Measurements from ENCODE around the gene TSPAN16. TPM values are rescaled to one million over a fixed set of nuclear protein-coding genes. Genes with fewer than 3 reads are reported as not detected.

TSPAN16 gene, protein sequence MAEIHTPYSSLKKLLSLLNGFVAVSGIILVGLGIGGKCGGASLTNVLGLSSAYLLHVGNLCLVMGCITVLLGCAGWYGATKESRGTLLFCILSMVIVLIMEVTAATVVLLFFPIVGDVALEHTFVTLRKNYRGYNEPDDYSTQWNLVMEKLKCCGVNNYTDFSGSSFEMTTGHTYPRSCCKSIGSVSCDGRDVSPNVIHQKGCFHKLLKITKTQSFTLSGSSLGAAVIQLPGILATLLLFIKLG
- total RNA-seq (2016; rRNA removed; fragmentation: Illumina TruSeq; extraction: Trizol), result not detected in 2 replicates
- total RNA-seq (2016; cell fraction: cytosol; rRNA removed; fragmentation: Illumina TruSeq; extraction: Trizol; ENCODE audit: low read depth), result not detected in 2 replicates
- total RNA-seq (2016; cell fraction: insoluble cytoplasmic fraction; rRNA removed; fragmentation: Illumina TruSeq; extraction: Trizol), result not detected in 2 replicates
- not detected in 2 replicates for total RNA-seq (2016; cell fraction: membrane; rRNA removed; fragmentation: Illumina TruSeq; extraction: Trizol)
- total RNA-seq (2016; cell fraction: nucleus; rRNA removed; fragmentation: Illumina TruSeq; extraction: Trizol), result not detected in 2 replicates
- not detected in 2 replicates for polyA plus RNA-seq (2011; rRNA removed)
- not detected in 2 replicates for polyA plus RNA-seq (2011; cell fraction: cytosol; rRNA removed)
- not detected in 2 replicates for polyA plus RNA-seq (2011; cell fraction: nucleus; rRNA removed)
- polyA plus RNA-seq (2012), result not detected in 2 replicates
- not detected in 2 replicates for polyA plus RNA-seq (2016; cell fraction: cytosol; fragmentation: Illumina TruSeq; extraction: Trizol; ENCODE audit: low read depth)
- not detected in 2 replicates for polyA plus RNA-seq (2016; cell fraction: insoluble cytoplasmic fraction; fragmentation: Illumina TruSeq; extraction: Trizol; ENCODE audit: low read depth)
- not detected in 2 replicates for polyA plus RNA-seq (2016; cell fraction: membrane; fragmentation: Illumina TruSeq; extraction: Trizol; ENCODE audit: low read depth)
- polyA plus RNA-seq (2016; cell fraction: nucleus; fragmentation: Illumina TruSeq; extraction: Trizol; ENCODE audit: insufficient read depth, low read depth), result not detected in 2 replicates
- not detected in 2 replicates for polyA minus RNA-seq (2011; rRNA and poly(A)+ RNA removed; ENCODE audit: low replicate concordance)
- not detected in 2 replicates for polyA minus RNA-seq (2011; cell fraction: cytosol; rRNA and poly(A)+ RNA removed)
- not detected in 2 replicates for polyA minus RNA-seq (2011; cell fraction: nucleus; rRNA and poly(A)+ RNA removed)
- Bru-seq, nascent RNA, result not detected
- percentile 4 among the genes with signal in this experiment for BruChase-seq, experiment 1, labeled RNA remaining after a 6-hour chase
- BruChase-seq, experiment 2, labeled RNA remaining after a 2-hour chase, result not detected
- long read RNA-seq, experiment 1, partial matches to known transcripts, result 0 of 4 reads
- long read RNA-seq, experiment 1, other reads (novel, unspliced or antisense), result 4 of 4 reads
- long read RNA-seq, experiment 2, result 0 reads

DNA sequence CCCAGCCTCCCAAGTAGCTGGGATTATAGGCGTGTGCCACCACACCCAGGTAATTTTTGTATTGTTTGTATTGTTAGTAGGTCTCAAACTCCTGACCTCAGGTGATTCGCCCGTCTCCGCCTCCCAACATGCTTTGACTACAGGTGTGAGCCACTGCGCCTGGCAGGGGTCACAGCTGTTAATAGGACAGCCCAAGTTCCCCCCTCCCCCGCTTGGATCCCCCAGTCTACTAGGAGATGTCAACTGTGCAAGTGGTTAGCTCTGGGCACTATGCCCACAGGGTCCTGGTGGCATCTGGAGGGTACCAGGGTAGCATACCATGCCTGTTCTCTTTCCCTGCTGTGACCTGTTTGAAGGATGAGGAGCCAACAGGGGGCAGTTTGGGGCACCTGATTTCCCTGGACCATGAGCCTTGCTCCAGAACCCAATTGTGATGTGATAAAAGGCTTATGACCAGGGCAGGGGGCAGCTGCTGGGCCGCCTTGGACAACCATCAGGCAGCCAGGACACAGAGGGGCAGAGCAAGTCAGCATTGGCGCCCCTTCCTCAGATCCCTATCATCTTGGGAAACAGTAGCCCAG lies at the start of gene TSPAN16:
Gene TSPAN16 (plus strand): TSS at position 496 of the 581 bp plus-strand sequence. CDS start 138 bp downstream, outside the sequence.
- Histone ChIP-seq H3K9me3 (ENCODE audit: low read length) (no peaks in the 10 kb centered on the region), H3K27me3 (ENCODE audit: control insufficient read depth in 1 of 2, insufficient read depth in 2 of 2, low read length in 2 of 2) (peaks cover 3 to 22% of the 10 kb centered on the region in 2 experiments; a peak in 4 of 5 replicates), H3K4me2 (ENCODE audit: low read depth, low read length) (no peak within 1 kb of the TSS), H3K27ac (ENCODE audit: extremely low read length, insufficient read depth, low read length) (no peak within 1 kb of the TSS), H3K79me2 (ENCODE audit: insufficient read depth, low read length) (no peaks in the 10 kb centered on the region), H4K20me1 (ENCODE audit: insufficient read depth, low read length) (no peaks in the 10 kb centered on the region), H3K4me3 (replicated peaks in 1 of 3; ENCODE audit: insufficient read depth in 1 of 3, low read depth in 2 of 3, low read length in 3 of 3) (no peak within 1 kb of the TSS), H2AFZ (ENCODE audit: low read length) (no peak within 1 kb of the TSS), H3K36me3 (replicated peaks in 1 of 2; ENCODE audit: control insufficient read depth in 1 of 2, insufficient read depth in 2 of 2, low read length in 2 of 2) (no peaks in the 10 kb centered on the region), H3K4me1 (ENCODE audit: insufficient read depth, low read length) (peaks cover 24% of the 10 kb centered on the region), H3K9ac (ENCODE audit: insufficient read depth, low read depth, low read length) (no peak within 1 kb of the TSS)
- no peak for DNase-seq (ENCODE audit: low spot score)
- FAIRE-seq, result no peak
- BruUV-seq (replicated peaks), result no TSS peak
- in situ Hi-C loops (cut with HindIII; ENCODE audit: extremely low pct_ligation_motif_present, low pct_unique_long_range_greater_than_20kb), result no loop called here
- ChIA-PET POLR2A (interaction anchor here (3.0 kb wide), 1 partner anchor 79 kb away, joined by 8 read pairs; the partner anchor contains the start of gene SWSAP1), CTCF (ENCODE audit: low intra/inter-chr PET ratio, low total read pairs) (interaction anchor here (0.7 kb wide), 1 partner anchor 152 kb away, joined by 3 read pairs; no protein-coding TSS in a partner anchor)
- intact Hi-C loops (cut with micrococcal nuclease; ENCODE audit: unreplicated experiment), result loop anchor here (10.0 kb wide), 1 partner anchor 149 kb away; no protein-coding TSS in a partner anchor
- no peak; the same call in 2 of the 3 replicates for ATAC-seq
- 68% methylated on average over 6 of the region's 8 CpGs for WGBS (ENCODE audit: low lambda C conversion rate)
- TF ChIP-seq, protein P1, sequence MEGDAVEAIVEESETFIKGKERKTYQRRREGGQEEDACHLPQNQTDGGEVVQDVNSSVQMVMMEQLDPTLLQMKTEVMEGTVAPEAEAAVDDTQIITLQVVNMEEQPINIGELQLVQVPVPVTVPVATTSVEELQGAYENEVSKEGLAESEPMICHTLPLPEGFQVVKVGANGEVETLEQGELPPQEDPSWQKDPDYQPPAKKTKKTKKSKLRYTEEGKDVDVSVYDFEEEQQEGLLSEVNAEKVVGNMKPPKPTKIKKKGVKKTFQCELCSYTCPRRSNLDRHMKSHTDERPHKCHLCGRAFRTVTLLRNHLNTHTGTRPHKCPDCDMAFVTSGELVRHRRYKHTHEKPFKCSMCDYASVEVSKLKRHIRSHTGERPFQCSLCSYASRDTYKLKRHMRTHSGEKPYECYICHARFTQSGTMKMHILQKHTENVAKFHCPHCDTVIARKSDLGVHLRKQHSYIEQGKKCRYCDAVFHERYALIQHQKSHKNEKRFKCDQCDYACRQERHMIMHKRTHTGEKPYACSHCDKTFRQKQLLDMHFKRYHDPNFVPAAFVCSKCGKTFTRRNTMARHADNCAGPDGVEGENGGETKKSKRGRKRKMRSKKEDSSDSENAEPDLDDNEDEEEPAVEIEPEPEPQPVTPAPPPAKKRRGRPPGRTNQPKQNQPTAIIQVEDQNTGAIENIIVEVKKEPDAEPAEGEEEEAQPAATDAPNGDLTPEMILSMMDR (CRISPR knock-in tag; IDR thresholded peaks at IDR 0.05), result peak; percentile 35; the same call in 1 of the 2 replicates
- no peak for TF ChIP-seq ATF1 (CRISPR knock-in tag; IDR thresholded peaks at IDR 0.05)
